ENCODE results near the gene OBI1.
A peak's percentile ranks its signal among the peaks of the same experiment; 100 is the strongest.

Gene OBI1

GRCh38 chr13:78593129-78593528, 65.8 kb downstream of the OBI1 start:
- TF ChIP-seq CTCF (IDR thresholded peaks at IDR 0.05; ENCODE audit: low read depth, low read length) = no peak
- H3K4me3 ChIP-seq (ENCODE audit: low read depth, low read length) = no peak overlapping the region

- TF ChIP-seq CTCF (IDR thresholded peaks at IDR 0.05; ENCODE audit: low read depth, low read length) = no peak
- no peak overlapping the region for H3K4me3 ChIP-seq (ENCODE audit: low read depth, low read length)
Observed at GRCh38 chr13:78592584-78592983, 66.4 kb downstream of the OBI1 start.

- no peak for TF ChIP-seq CTCF (IDR thresholded peaks at IDR 0.05; ENCODE audit: low read depth, low read length)
- no peak overlapping the region for H3K4me3 ChIP-seq (ENCODE audit: low read depth, low read length)
Observed at GRCh38 chr13:78589206-78589605, 69.7 kb downstream of the OBI1 start.

DNA sequence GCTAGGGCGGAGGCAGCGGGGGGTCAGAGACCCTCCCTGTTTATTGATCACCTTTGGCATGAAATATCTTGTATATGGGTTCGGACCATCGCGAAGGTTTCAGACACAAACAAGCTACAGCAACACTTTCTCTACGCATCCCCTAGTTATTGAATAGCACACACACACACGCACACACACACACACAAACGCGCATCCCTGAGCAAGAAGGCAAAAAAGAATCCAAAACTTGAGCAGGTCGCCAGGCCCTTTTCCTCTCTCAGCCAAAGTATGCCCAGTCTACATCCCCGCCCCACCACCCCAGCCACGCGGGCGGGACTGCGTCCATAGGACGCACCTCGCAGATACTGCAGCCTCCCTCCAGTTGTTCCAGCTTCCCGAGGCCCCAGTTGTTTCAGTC, 71.6 kb downstream of the OBI1 start:
- no peak overlapping the region for H3K4me3 ChIP-seq (ENCODE audit: low read depth, low read length)
- no peak for TF ChIP-seq CTCF (IDR thresholded peaks at IDR 0.05; ENCODE audit: low read depth, low read length)

DNA sequence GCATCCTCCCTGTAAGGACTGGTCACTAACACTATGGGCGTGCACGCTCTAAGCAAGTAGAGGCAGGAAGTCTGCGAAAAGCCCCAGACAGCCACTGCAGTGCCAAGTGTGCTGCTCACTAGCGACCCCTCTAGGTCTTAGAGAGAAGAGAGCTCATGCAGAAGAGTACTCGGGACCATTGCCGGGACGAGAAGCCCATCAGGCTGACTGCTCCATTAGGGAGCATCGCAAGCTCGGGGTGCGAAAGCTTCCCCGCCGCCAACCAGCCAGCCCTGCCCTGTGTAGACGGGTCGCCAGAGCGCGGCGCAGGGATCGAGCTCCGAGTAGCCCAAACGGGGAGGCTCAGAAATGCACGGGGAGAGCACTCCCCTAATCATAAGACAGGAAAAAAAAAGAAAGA, 72.2 kb downstream of the OBI1 start:
- H3K4me3 ChIP-seq (ENCODE audit: low read depth, low read length) = no peak overlapping the region
- peak; percentile 30; the same call in 1 of the 2 replicates for TF ChIP-seq CTCF (IDR thresholded peaks at IDR 0.05; ENCODE audit: low read depth, low read length)

DNA sequence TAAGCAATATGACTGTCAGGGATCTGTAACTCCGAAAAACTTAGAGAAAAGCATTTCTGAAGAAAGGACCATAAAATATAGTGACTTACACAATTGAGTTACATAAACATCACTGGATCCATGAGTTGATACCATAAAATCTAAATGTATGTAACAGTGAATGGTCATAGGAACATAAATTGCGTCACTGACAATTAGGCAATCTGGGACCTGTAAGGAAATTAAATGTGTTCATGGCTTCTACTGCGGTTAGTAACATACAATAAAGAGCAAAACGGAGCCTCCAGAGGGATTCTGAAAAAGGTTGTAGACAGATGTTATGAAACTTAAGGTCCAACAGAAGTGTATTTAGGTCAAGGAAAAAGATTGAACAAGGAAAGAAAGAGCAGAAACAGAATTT, 82.7 kb downstream of the OBI1 start:
- TF ChIP-seq CTCF (IDR thresholded peaks at IDR 0.05; ENCODE audit: low read depth, low read length) = no peak

DNA sequence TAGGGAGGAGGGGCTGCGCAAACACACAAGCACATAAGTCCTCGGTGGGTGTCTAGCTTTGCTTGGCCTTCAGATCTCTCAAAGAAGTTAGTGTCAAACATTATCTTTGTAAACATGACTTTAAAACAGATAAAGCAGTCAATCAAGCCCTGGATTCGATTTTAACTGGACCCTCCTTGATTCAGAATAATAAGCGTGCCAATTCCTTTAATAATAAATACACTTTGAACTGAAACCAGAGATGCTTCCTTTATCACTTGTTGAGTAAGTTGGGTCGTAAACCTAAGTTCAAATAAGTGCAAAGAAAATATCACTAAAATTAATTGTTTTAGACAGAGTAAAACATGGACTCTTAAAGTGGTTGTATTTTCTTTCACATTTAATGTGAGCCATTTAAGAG, 86.5 kb downstream of the OBI1 start:
- no peak for TF ChIP-seq CTCF (IDR thresholded peaks at IDR 0.05; ENCODE audit: low read depth, low read length)
- H3K4me3 ChIP-seq (ENCODE audit: low read depth, low read length) = no peak overlapping the region

More for the DNA sequence above, 82.7 kb downstream of the OBI1 start:
- H3K4me3 ChIP-seq (ENCODE audit: low read depth, low read length) = no peak overlapping the region

All from WI38 (cell line).